ENCODE data around the gene EBF3. TPM values are rescaled to one million over a fixed set of nuclear protein-coding genes. Genes with fewer than 3 reads are reported as not detected.

Gene EBF3
- total and polyA plus RNA-seq, 2 experiments from 2014 or later, result 0.27 to 0.49 TPM

DNA sequence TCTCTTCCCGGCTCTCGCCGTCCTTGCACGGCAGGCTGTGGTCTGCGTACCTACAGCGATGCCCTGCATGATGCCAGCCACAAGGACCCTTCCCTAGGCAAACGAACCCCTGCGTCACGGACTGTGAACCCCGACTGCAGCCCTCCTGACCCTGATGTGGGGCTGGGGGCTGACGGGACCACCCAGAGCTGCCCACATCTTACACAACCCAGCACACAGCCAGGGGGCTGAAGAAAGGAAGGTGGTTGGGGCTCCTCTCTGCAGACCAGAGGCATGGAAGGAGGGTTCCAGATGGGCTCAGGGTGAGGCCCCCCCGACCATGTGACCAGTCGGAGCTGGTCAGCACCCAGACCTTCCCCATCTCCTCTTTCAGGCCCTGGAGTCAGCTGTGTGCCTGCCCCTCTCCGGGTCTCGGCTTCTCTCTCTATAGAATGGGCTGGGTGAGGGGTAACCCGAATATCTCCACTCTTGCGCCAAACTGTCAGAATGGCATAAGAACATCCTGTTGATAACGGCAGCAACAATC, 41.4 kb downstream of the EBF3 start (continued):
- TF ChIP-seq, protein P1, sequence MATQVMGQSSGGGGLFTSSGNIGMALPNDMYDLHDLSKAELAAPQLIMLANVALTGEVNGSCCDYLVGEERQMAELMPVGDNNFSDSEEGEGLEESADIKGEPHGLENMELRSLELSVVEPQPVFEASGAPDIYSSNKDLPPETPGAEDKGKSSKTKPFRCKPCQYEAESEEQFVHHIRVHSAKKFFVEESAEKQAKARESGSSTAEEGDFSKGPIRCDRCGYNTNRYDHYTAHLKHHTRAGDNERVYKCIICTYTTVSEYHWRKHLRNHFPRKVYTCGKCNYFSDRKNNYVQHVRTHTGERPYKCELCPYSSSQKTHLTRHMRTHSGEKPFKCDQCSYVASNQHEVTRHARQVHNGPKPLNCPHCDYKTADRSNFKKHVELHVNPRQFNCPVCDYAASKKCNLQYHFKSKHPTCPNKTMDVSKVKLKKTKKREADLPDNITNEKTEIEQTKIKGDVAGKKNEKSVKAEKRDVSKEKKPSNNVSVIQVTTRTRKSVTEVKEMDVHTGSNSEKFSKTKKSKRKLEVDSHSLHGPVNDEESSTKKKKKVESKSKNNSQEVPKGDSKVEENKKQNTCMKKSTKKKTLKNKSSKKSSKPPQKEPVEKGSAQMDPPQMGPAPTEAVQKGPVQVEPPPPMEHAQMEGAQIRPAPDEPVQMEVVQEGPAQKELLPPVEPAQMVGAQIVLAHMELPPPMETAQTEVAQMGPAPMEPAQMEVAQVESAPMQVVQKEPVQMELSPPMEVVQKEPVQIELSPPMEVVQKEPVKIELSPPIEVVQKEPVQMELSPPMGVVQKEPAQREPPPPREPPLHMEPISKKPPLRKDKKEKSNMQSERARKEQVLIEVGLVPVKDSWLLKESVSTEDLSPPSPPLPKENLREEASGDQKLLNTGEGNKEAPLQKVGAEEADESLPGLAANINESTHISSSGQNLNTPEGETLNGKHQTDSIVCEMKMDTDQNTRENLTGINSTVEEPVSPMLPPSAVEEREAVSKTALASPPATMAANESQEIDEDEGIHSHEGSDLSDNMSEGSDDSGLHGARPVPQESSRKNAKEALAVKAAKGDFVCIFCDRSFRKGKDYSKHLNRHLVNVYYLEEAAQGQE (IDR thresholded peaks at IDR 0.05; ENCODE audit: unreplicated experiment), result no peak
- TF ChIP-seq, protein P2, sequence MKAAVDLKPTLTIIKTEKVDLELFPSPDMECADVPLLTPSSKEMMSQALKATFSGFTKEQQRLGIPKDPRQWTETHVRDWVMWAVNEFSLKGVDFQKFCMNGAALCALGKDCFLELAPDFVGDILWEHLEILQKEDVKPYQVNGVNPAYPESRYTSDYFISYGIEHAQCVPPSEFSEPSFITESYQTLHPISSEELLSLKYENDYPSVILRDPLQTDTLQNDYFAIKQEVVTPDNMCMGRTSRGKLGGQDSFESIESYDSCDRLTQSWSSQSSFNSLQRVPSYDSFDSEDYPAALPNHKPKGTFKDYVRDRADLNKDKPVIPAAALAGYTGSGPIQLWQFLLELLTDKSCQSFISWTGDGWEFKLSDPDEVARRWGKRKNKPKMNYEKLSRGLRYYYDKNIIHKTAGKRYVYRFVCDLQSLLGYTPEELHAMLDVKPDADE (IDR thresholded peaks at IDR 0.05), result no peak
- TF ChIP-seq, protein P3, sequence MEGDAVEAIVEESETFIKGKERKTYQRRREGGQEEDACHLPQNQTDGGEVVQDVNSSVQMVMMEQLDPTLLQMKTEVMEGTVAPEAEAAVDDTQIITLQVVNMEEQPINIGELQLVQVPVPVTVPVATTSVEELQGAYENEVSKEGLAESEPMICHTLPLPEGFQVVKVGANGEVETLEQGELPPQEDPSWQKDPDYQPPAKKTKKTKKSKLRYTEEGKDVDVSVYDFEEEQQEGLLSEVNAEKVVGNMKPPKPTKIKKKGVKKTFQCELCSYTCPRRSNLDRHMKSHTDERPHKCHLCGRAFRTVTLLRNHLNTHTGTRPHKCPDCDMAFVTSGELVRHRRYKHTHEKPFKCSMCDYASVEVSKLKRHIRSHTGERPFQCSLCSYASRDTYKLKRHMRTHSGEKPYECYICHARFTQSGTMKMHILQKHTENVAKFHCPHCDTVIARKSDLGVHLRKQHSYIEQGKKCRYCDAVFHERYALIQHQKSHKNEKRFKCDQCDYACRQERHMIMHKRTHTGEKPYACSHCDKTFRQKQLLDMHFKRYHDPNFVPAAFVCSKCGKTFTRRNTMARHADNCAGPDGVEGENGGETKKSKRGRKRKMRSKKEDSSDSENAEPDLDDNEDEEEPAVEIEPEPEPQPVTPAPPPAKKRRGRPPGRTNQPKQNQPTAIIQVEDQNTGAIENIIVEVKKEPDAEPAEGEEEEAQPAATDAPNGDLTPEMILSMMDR (conservative IDR thresholded peaks at IDR 0.05; ENCODE audit: low read depth in 2 of 2), result no peak
- TF ChIP-seq POLR2AphosphoS5 (IDR thresholded peaks at IDR 0.05; ENCODE audit: low read depth) (no peak), ZNF331 (CRISPR knock-in tag; IDR thresholded peaks at IDR 0.05; ENCODE audit: low read depth) (no peak), STAT1 (IDR thresholded peaks at IDR 0.05; ENCODE audit: unreplicated experiment) (no peak), CREB1 (CRISPR knock-in tag; IDR thresholded peaks at IDR 0.05; ENCODE audit: low read depth) (no peak), ZNF114 (CRISPR knock-in tag; IDR thresholded peaks at IDR 0.05) (no peak), EZH2 (IDR thresholded peaks at IDR 0.05; ENCODE audit: low read depth, unreplicated experiment) (no peak), EZH2phosphoT487 (IDR thresholded peaks at IDR 0.05; ENCODE audit: unreplicated experiment) (no peak)

DNA sequence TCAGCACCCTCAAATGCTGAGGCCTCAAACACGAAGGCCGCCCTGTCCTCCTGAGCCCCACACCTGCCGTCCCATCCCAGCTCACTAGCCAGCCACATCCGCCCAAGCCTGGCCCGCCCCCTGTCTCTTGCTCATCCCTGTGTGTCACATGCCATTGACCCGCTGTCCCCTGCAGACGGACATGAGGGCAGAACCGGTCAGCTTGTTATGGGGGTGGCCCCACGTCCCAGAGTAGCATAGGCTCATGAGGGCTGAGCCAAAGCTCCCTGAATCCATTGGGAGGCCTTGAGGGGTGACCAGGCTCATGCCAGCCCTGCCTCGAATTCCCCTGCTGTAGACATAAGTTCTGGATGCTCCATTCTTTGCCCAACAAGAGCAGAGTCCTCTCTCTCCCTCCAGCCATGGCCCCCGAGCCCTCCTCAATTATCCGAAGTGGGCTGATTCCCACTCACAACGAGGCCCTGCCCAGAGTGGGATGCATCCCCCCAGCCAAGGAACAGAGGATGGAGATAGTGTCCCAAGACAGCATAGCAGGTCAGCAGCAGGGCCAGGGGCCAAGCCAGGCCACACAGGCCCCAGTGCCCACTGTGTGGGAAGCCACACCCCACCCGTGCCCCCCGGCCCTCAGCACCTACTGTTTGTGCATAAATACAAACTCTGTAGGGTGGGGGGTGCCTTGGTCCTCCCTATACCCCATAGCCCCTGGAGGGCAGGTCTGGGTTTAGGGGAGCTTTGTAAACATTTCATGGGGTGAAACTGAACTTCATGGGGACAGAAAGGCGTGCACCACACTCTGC, 42.1 kb downstream of the EBF3 start:
- H3K27me3 Mint-ChIP-seq (ENCODE audit: insufficient read depth, low read depth, poor library complexity), result peaks cover 3% of the 10 kb centered on the region
- TF ChIP-seq, protein P3 (conservative IDR thresholded peaks at IDR 0.05; ENCODE audit: low read depth in 2 of 2), result no peak
- TF ChIP-seq STAT1 (IDR thresholded peaks at IDR 0.05; ENCODE audit: unreplicated experiment) (no peak), JUNB (IDR thresholded peaks at IDR 0.05; ENCODE audit: unreplicated experiment) (no peak), EZH2phosphoT487 (IDR thresholded peaks at IDR 0.05; ENCODE audit: unreplicated experiment) (no peak), ZNF331 (CRISPR knock-in tag; IDR thresholded peaks at IDR 0.05; ENCODE audit: low read depth) (no peak), POLR2AphosphoS5 (IDR thresholded peaks at IDR 0.05; ENCODE audit: low read depth) (no peak), CREB1 (CRISPR knock-in tag; IDR thresholded peaks at IDR 0.05; ENCODE audit: low read depth) (no peak)
- TF ChIP-seq, protein P1 (IDR thresholded peaks at IDR 0.05; ENCODE audit: unreplicated experiment), result no peak

More for the DNA sequence above, 42.1 kb downstream of the EBF3 start:
- Histone ChIP-seq H3K79me2 (replicated peaks; ENCODE audit: insufficient read depth) (no peaks in the 10 kb centered on the region), H3K9me2 (ENCODE audit: insufficient read depth) (no peaks in the 10 kb centered on the region), H3K4me2 (no peak overlapping the region), H3K36me3 (ENCODE audit: insufficient read depth) (no peaks in the 10 kb centered on the region), H3K4me3 (no peak overlapping the region), H2AFZ (no peak overlapping the region), H3K27me3 (ENCODE audit: insufficient read depth) (no peaks in the 10 kb centered on the region), H3K4me1 (ENCODE audit: insufficient read depth) (no peaks in the 10 kb centered on the region), H3F3A (replicated peaks; ENCODE audit: low read depth) (no peaks in the 10 kb centered on the region), H4K20me1 (replicated peaks; ENCODE audit: insufficient read depth) (no peaks in the 10 kb centered on the region), H3K27ac (ENCODE audit: low read depth) (no peak overlapping the region)
- H3K4me3 Mint-ChIP-seq, result no peak overlapping the region
- ATAC-seq (no peak), DNase-seq (ENCODE audit: low spot score) (no peak)
- no peaks in the 10 kb centered on the region for H3K4me1 Mint-ChIP-seq
- H3K36me3 Mint-ChIP-seq (ENCODE audit: low read depth), result no peaks in the 10 kb centered on the region
- no peak overlapping the region for H3K27ac Mint-ChIP-seq
- no peaks in the 10 kb centered on the region for H3K9me3 Mint-ChIP-seq
